Measurements from ENCODE around the gene STON2. TPM values are rescaled to one million over a fixed set of nuclear protein-coding genes. Genes with fewer than 3 reads are reported as not detected.

STON2 gene
- total and polyA plus RNA-seq, 4 donors = 1.9 to 30.0 (median 7.3) TPM

DNA sequence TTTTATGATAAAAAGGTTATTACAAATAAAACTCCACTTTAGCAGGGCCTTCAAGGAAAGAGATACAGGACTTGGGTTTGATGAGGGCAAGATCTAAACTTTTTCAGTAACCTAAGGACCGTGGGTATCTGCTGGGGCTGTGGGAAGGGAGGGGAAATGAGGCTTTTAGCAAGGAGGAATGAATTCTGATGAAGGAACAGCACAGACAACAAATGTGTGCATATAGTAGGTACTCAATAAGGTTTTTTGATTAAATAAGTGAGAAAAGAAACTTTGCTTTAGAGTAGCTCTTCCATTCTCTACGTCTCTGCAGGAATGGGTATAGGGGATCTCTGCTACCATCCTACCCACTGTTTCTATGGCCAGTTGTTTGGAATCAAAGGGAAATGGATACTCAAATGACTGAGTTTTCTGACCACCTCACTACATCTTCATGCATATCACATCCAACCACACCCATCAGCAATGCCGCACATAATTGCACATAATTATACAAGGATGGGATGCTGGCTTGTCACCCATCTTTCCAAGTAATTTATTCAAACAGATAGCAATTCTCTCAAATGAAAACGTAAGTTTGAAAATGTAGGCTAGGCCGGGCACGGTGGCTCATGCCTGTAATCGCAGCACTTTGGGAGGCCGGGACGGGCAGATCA is 119.9 kb downstream of the STON2 start (continued):
- TF ChIP-seq, protein P1, sequence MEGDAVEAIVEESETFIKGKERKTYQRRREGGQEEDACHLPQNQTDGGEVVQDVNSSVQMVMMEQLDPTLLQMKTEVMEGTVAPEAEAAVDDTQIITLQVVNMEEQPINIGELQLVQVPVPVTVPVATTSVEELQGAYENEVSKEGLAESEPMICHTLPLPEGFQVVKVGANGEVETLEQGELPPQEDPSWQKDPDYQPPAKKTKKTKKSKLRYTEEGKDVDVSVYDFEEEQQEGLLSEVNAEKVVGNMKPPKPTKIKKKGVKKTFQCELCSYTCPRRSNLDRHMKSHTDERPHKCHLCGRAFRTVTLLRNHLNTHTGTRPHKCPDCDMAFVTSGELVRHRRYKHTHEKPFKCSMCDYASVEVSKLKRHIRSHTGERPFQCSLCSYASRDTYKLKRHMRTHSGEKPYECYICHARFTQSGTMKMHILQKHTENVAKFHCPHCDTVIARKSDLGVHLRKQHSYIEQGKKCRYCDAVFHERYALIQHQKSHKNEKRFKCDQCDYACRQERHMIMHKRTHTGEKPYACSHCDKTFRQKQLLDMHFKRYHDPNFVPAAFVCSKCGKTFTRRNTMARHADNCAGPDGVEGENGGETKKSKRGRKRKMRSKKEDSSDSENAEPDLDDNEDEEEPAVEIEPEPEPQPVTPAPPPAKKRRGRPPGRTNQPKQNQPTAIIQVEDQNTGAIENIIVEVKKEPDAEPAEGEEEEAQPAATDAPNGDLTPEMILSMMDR (IDR thresholded peaks at IDR 0.05; ENCODE audit: low read depth, low read length, missing input control) = no peak
- TF ChIP-seq JUND (IDR thresholded peaks at IDR 0.05) = no peak
- TF ChIP-seq EGR1 (IDR thresholded peaks at IDR 0.05; ENCODE audit: low read depth in 2 of 2) = no peak
- no peak for TF ChIP-seq FOXA2 (IDR thresholded peaks at IDR 0.05)

DNA sequence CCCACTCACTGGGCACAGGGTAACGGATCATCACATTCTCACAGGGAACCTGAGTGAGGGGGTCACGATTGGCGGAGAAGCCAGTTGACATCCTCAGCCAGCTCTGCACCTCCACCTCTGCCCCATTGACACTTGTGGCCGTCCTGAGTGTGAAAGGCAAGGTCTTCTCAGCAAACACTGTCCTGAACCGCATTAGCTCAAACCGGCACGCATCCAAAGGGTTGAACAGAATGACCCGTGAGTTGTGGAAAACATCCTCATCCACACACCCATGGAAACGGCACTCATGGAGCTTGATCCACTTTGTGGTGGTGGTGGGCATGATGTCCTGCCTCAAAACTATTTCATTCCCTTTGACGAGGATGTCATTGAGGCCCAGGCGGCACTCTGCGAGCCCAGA is 123.0 kb downstream of the STON2 start:
- no peak overlapping the region for H3K27ac ChIP-seq (ENCODE audit: low read depth in 1 of 2, low read length in 2 of 2)
- no peak overlapping the region for H3K9ac ChIP-seq (ENCODE audit: low read depth in 1 of 2, low read length in 2 of 2)
- no peaks in the 10 kb centered on the region for H3K9me3 ChIP-seq (ENCODE audit: control insufficient read depth in 4 of 4, low read length in 3 of 4)
- DNase-seq (ENCODE audit: low spot score) = no peak
- no peak for TF ChIP-seq TAF1 (conservative IDR thresholded peaks at IDR 0.05)
- TF ChIP-seq GABPA (IDR thresholded peaks at IDR 0.05 in 1 of 2, conservative IDR thresholded peaks at IDR 0.05 in 1 of 2) = no peak
- no peak for TF ChIP-seq JUND (IDR thresholded peaks at IDR 0.05)
- TF ChIP-seq, protein P2, sequence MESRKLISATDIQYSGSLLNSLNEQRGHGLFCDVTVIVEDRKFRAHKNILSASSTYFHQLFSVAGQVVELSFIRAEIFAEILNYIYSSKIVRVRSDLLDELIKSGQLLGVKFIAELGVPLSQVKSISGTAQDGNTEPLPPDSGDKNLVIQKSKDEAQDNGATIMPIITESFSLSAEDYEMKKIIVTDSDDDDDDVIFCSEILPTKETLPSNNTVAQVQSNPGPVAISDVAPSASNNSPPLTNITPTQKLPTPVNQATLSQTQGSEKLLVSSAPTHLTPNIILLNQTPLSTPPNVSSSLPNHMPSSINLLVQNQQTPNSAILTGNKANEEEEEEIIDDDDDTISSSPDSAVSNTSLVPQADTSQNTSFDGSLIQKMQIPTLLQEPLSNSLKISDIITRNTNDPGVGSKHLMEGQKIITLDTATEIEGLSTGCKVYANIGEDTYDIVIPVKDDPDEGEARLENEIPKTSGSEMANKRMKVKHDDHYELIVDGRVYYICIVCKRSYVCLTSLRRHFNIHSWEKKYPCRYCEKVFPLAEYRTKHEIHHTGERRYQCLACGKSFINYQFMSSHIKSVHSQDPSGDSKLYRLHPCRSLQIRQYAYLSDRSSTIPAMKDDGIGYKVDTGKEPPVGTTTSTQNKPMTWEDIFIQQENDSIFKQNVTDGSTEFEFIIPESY (IDR thresholded peaks at IDR 0.05) = no peak
- TF ChIP-seq HNF4G (IDR thresholded peaks at IDR 0.05) = no peak
- TF ChIP-seq, protein P1 (IDR thresholded peaks at IDR 0.05; ENCODE audit: low read depth, low read length, missing input control) = no peak
- TF ChIP-seq YY1 (IDR thresholded peaks at IDR 0.05) = no peak
- TF ChIP-seq, protein P3, sequence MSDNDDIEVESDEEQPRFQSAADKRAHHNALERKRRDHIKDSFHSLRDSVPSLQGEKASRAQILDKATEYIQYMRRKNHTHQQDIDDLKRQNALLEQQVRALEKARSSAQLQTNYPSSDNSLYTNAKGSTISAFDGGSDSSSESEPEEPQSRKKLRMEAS (IDR thresholded peaks at IDR 0.05) = no peak
- TF ChIP-seq NR2F2 (IDR thresholded peaks at IDR 0.05) = no peak
- no peak for TF ChIP-seq RXRA (IDR thresholded peaks at IDR 0.05)
- TF ChIP-seq, protein P4, sequence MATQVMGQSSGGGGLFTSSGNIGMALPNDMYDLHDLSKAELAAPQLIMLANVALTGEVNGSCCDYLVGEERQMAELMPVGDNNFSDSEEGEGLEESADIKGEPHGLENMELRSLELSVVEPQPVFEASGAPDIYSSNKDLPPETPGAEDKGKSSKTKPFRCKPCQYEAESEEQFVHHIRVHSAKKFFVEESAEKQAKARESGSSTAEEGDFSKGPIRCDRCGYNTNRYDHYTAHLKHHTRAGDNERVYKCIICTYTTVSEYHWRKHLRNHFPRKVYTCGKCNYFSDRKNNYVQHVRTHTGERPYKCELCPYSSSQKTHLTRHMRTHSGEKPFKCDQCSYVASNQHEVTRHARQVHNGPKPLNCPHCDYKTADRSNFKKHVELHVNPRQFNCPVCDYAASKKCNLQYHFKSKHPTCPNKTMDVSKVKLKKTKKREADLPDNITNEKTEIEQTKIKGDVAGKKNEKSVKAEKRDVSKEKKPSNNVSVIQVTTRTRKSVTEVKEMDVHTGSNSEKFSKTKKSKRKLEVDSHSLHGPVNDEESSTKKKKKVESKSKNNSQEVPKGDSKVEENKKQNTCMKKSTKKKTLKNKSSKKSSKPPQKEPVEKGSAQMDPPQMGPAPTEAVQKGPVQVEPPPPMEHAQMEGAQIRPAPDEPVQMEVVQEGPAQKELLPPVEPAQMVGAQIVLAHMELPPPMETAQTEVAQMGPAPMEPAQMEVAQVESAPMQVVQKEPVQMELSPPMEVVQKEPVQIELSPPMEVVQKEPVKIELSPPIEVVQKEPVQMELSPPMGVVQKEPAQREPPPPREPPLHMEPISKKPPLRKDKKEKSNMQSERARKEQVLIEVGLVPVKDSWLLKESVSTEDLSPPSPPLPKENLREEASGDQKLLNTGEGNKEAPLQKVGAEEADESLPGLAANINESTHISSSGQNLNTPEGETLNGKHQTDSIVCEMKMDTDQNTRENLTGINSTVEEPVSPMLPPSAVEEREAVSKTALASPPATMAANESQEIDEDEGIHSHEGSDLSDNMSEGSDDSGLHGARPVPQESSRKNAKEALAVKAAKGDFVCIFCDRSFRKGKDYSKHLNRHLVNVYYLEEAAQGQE (IDR thresholded peaks at IDR 0.05) = no peak
- no peak for TF ChIP-seq EGR1 (IDR thresholded peaks at IDR 0.05; ENCODE audit: low read depth in 2 of 2)
- no peak for TF ChIP-seq HNF4A (conservative IDR thresholded peaks at IDR 0.05)
- TF ChIP-seq FOXA2 (IDR thresholded peaks at IDR 0.05) = no peak
- TF ChIP-seq FOXA1 (IDR thresholded peaks at IDR 0.05) = no peak
- TF ChIP-seq, protein P5, sequence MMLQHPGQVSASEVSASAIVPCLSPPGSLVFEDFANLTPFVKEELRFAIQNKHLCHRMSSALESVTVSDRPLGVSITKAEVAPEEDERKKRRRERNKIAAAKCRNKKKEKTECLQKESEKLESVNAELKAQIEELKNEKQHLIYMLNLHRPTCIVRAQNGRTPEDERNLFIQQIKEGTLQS (IDR thresholded peaks at IDR 0.05) = no peak
- no peak for TF ChIP-seq SP1 (IDR thresholded peaks at IDR 0.05)
- TF ChIP-seq RAD21 (IDR thresholded peaks at IDR 0.05) = no peak
- H3K4me3 ChIP-seq (ENCODE audit: low read depth in 1 of 3, low read length in 3 of 3) = no peak overlapping the region
- peaks cover 0 to 2% (median 0%) of the 10 kb centered on the region in 4 donors for H3K4me1 ChIP-seq (ENCODE audit: control insufficient read depth in 4 of 4, insufficient read depth in 4 of 4, low read length in 3 of 4)
- 96% methylated on average over 12 of the region's 12 CpGs for WGBS
- no peaks in the 10 kb centered on the region for H3K27me3 ChIP-seq (ENCODE audit: control insufficient read depth in 4 of 4, insufficient read depth in 4 of 4, low read length in 3 of 4)
- H3K36me3 ChIP-seq (ENCODE audit: control insufficient read depth in 4 of 4, insufficient read depth in 3 of 4, low read depth in 1 of 4, low read length in 3 of 4) = peaks cover 0 to 5% (median 0%) of the 10 kb centered on the region in 4 donors
